ENCODE measurements around the gene GLI3.

GLI3 gene

GRCh38 chr7:42152329-42153205 is 84.4 kb downstream of the GLI3 start:
- TF ChIP-seq POLR2A (IDR thresholded peaks at IDR 0.05; ENCODE audit: low read depth, low read length) (no peak), POLR2AphosphoS5 (IDR thresholded peaks at IDR 0.05; ENCODE audit: low read depth, low read length) (no peak), TAF1 (IDR thresholded peaks at IDR 0.05; ENCODE audit: borderline replicate concordance, low read depth, low read length) (no peak)
- no peak for FAIRE-seq
- no peak for DNase-seq (ENCODE audit: insufficient read length)

- no peak for FAIRE-seq
- DNase-seq (ENCODE audit: insufficient read length): no peak
- no peak for TF ChIP-seq POLR2A (IDR thresholded peaks at IDR 0.05; ENCODE audit: low read depth, low read length)
- no peak for TF ChIP-seq TAF1 (IDR thresholded peaks at IDR 0.05; ENCODE audit: borderline replicate concordance, low read depth, low read length)
- TF ChIP-seq POLR2AphosphoS5 (IDR thresholded peaks at IDR 0.05; ENCODE audit: low read depth, low read length): no peak
These were observed 85.7 kb downstream of the GLI3 start for GRCh38 chr7:42151309-42151708.

- DNase-seq (ENCODE audit: insufficient read length) (no peak), FAIRE-seq (no peak)
- no peak for TF ChIP-seq POLR2A (IDR thresholded peaks at IDR 0.05; ENCODE audit: low read depth, low read length)
- no peak for TF ChIP-seq POLR2AphosphoS5 (IDR thresholded peaks at IDR 0.05; ENCODE audit: low read depth, low read length)
These were observed 91.5 kb downstream of the GLI3 start for GRCh38 chr7:42145539-42145938.

- FAIRE-seq (no peak), DNase-seq (ENCODE audit: insufficient read length) (no peak)
These were observed 92.4 kb downstream of the GLI3 start for GRCh38 chr7:42144604-42145003.

GRCh38 chr7:42143711-42144600 is 93.1 kb downstream of the GLI3 start:
- FAIRE-seq (no peak), DNase-seq (ENCODE audit: insufficient read length) (no peak)
- no peak for TF ChIP-seq POLR2A (IDR thresholded peaks at IDR 0.05; ENCODE audit: low read depth, low read length)
- TF ChIP-seq POLR2AphosphoS5 (IDR thresholded peaks at IDR 0.05; ENCODE audit: low read depth, low read length): no peak
- TF ChIP-seq TAF1 (IDR thresholded peaks at IDR 0.05; ENCODE audit: borderline replicate concordance, low read depth, low read length): no peak

More at GRCh38 chr7:42144604-42145003, 92.4 kb downstream of the GLI3 start:
- TF ChIP-seq POLR2AphosphoS5 (IDR thresholded peaks at IDR 0.05; ENCODE audit: low read depth, low read length) (no peak), POLR2A (IDR thresholded peaks at IDR 0.05; ENCODE audit: low read depth, low read length) (no peak), TAF1 (IDR thresholded peaks at IDR 0.05; ENCODE audit: borderline replicate concordance, low read depth, low read length) (no peak)

- no peak for DNase-seq (ENCODE audit: insufficient read length)
- TF ChIP-seq TAF1 (IDR thresholded peaks at IDR 0.05; ENCODE audit: borderline replicate concordance, low read depth, low read length) (no peak), POLR2AphosphoS5 (IDR thresholded peaks at IDR 0.05; ENCODE audit: low read depth, low read length) (no peak), POLR2A (IDR thresholded peaks at IDR 0.05; ENCODE audit: low read depth, low read length) (no peak)
- no peak for FAIRE-seq
These were observed 94.9 kb downstream of the GLI3 start for GRCh38 chr7:42142089-42142488.

GRCh38 chr7:42139751-42140150 is 97.3 kb downstream of the GLI3 start:
- DNase-seq (ENCODE audit: insufficient read length) (no peak), FAIRE-seq (no peak)
- TF ChIP-seq POLR2AphosphoS5 (IDR thresholded peaks at IDR 0.05; ENCODE audit: low read depth, low read length) (no peak), POLR2A (IDR thresholded peaks at IDR 0.05; ENCODE audit: low read depth, low read length) (no peak), TAF1 (IDR thresholded peaks at IDR 0.05; ENCODE audit: borderline replicate concordance, low read depth, low read length) (no peak)

GRCh38 chr7:42138691-42139090 is 98.3 kb downstream of the GLI3 start:
- no peak for TF ChIP-seq POLR2A (IDR thresholded peaks at IDR 0.05; ENCODE audit: low read depth, low read length)
- TF ChIP-seq TAF1 (IDR thresholded peaks at IDR 0.05; ENCODE audit: borderline replicate concordance, low read depth, low read length): no peak
- no peak for FAIRE-seq
- no peak for DNase-seq (ENCODE audit: insufficient read length)

GRCh38 chr7:42137941-42138340 is 99.1 kb downstream of the GLI3 start:
- DNase-seq (ENCODE audit: insufficient read length) (no peak), FAIRE-seq (no peak)
- no peak for TF ChIP-seq POLR2AphosphoS5 (IDR thresholded peaks at IDR 0.05; ENCODE audit: low read depth, low read length)
- no peak for TF ChIP-seq TAF1 (IDR thresholded peaks at IDR 0.05; ENCODE audit: borderline replicate concordance, low read depth, low read length)
- no peak for TF ChIP-seq POLR2A (IDR thresholded peaks at IDR 0.05; ENCODE audit: low read depth, low read length)

- TF ChIP-seq POLR2AphosphoS5 (IDR thresholded peaks at IDR 0.05; ENCODE audit: low read depth, low read length): no peak
- no peak for TF ChIP-seq TAF1 (IDR thresholded peaks at IDR 0.05; ENCODE audit: borderline replicate concordance, low read depth, low read length)
- TF ChIP-seq POLR2A (IDR thresholded peaks at IDR 0.05; ENCODE audit: low read depth, low read length): no peak
- no peak for DNase-seq (ENCODE audit: insufficient read length)
- no peak for FAIRE-seq
These were observed 99.6 kb downstream of the GLI3 start for GRCh38 chr7:42137431-42137830.

GRCh38 chr7:42135728-42136127 is 101.3 kb downstream of the GLI3 start:
- TF ChIP-seq POLR2A (IDR thresholded peaks at IDR 0.05; ENCODE audit: low read depth, low read length) (no peak), TAF1 (IDR thresholded peaks at IDR 0.05; ENCODE audit: borderline replicate concordance, low read depth, low read length) (no peak), POLR2AphosphoS5 (IDR thresholded peaks at IDR 0.05; ENCODE audit: low read depth, low read length) (no peak)
- DNase-seq (ENCODE audit: insufficient read length) (no peak), FAIRE-seq (no peak)

Data from GM12892 (cell line).